G401 (cell line): ENCODE results near the gene CSN3. TPM values are rescaled to one million over a fixed set of nuclear protein-coding genes. Genes with fewer than 3 reads are reported as not detected.
"Not testable (repeated sequence)": the region's sequence is repeated elsewhere in the genome, so short reads cannot be mapped to it uniquely, and the experiment has no call there.

Experiments used
- DNase-seq: peaks from one replicate; pipeline ENCODE4 v3.0.0-alpha.2; 2015; ENCODE audit warnings: low spot score
- in situ Hi-C: cut with HindIII; loops from 2 replicates; pipeline ENCODE4 v1.10.0; 2016; ENCODE audit warnings: low sequenced_read_pairs, mixed read lengths
- total RNA-seq: library from RNA; depleted of rRNA; stranded (reverse); fragments of >200 nt; shearing (Covaris generic); gene quantifications from 2 replicates; pipeline ENCODE4 v1.2.3, GENCODE V29; 2014; rRNA removed

The CSN3 gene, protein sequence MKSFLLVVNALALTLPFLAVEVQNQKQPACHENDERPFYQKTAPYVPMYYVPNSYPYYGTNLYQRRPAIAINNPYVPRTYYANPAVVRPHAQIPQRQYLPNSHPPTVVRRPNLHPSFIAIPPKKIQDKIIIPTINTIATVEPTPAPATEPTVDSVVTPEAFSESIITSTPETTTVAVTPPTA
- not detected in 2 replicates for total RNA-seq

DNA sequence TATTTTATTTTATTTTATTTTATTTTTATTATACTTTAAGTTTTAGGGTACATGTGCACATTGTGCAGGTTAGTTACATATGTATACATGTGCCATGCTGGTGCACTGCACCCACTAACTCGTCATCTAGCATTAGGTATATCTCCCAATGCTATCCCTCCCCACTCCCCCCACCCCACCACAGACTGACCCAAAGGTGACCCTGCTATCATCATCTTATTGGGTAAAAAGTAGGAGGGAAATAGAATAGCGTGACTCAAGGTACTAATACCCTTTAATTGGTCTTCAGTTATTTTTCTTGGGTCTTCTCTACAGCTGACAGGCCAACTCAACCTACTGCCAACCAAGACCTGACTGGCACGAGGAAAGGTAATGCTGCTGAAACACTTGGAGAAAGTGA, at the start of gene CSN3:
Gene CSN3 (plus strand): TSS at position 301 of the 400 bp plus-strand sequence. CDS start 2,223 bp downstream, outside the sequence.
- DNase-seq, in situ Hi-C loops: not testable (repeated sequence)

DNA sequence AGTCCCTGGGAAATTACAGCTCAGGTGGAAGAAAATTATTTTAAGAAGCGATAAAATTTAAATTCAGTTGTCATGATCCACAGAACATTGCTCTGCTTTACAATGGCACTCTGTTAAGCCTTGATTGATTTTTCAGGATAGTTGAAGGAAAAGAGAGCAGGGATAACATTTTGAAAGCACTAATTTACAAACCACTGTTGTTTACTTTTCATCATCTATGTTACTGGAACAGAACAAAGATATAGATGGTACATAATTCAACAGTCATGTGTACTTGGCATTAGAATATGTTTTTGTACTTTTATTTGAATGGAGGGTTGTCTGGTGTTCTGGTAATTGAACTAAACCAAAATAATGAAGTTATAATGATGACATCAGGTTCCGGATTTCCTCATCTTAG, 49.5 kb upstream of the CSN3 start:
- in situ Hi-C loops, result no loop called here
- no peak for DNase-seq

DNA sequence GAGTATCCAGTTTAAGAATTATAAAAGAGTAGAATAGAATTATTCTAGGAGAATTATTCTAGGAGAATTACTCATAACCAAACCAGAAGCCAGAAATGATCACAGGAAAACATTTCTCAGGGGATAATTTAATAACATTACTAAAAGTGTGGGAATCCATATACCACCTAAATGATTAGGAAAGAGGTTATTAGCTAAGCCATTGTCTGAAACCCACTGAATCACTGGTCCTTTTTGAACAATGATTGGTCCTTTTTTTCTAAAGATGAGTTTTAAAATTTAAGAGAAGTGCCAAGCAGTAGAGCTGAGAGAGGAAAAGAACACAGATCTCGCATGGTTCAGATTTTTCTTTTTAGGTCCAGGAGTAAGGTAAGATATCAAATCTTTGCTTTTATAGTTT, 47.0 kb upstream of the CSN3 start, which contains the start of gene ODAM:
Gene ODAM (plus strand): TSS at position 301 of the 400 bp plus-strand sequence. CDS start 819 bp downstream, outside the sequence.
- DNase-seq, result no peak
- in situ Hi-C loops, result no loop called here

DNA sequence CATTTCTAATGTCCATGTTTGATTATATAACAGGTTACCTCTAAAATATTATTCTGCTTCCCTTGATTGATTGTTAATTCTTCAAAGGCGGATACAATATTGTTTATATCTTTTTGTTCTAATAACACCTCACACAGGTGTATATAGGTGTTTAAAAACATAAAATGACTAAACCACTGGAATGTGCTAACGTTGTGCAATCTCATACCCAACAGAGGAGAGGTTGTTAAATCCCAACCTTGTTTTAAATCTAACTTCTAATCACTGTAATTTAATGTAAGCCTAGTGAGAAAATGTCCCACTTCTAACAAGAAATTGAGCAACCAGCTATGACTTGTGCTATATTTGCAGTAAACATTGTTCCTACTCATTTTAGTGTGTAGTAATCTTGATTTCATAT, 45.5 kb upstream of the CSN3 start:
- no peak for DNase-seq
- in situ Hi-C loops, result no loop called here

DNA sequence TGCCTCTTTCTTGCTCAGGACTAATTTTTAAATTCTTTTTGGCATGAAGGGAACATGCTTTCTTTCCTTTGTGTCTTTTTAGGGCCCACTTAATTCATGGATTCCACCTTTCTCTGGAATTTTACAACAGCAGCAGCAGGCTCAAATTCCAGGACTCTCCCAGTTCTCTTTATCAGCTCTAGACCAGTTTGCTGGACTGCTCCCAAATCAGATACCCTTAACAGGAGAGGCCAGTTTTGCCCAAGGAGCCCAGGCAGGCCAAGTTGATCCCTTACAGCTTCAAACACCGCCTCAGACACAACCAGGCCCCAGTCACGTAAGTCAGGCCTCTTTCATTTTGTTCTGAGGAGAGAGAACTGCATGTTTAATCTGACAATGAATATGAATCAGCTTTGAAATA, 44.6 kb upstream of the CSN3 start:
- in situ Hi-C loops, result no loop called here
- no peak for DNase-seq

- in situ Hi-C loops, result no loop called here
- DNase-seq, result no peak
Measured at GRCh38 chr4:70203601-70204000, 38.8 kb upstream of the CSN3 start.

DNA sequence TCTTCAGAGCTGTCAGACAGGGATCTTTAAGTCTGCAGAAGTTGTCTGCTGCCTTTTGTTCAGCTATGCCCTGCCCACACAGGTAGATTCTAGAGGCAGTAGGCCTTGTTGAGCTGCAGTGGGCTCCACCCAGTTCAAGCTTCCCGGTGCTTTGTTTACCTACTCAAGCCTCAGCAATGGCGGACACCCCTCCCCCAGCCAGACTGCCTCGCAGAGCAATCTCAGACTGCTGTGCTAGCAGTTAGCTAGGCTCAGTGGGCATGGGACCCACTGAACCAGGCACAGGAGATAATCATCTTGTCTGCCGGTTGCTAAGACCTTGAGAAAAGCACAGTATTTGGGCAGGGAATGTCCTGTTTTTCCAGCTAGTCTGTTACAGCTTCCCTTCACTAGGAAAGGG, 29.6 kb upstream of the CSN3 start:
- DNase-seq, in situ Hi-C loops: not testable (repeated sequence)

GRCh38 chr4:70216109-70216508, 26.3 kb upstream of the CSN3 start:
- in situ Hi-C loops, DNase-seq: not testable (repeated sequence)

DNA sequence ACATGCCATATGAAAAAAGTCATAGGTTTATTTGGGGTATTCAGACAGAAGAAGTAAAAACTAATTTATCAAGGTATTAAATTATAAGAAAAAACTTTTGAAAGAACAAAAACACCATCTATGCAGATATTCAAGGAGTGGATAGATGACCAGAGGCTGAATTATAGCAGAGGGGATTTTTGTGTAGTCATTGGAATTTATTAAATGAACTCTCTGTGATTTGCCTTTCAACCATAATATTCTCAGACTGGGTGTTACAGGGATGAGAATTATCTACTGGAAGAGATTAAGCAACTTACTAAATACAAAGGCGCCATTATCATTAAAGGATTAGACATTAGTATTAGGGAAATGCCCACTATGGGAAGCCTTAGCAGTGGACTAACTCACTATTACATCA, 25.8 kb upstream of the CSN3 start:
- DNase-seq, in situ Hi-C loops: not testable (repeated sequence)

GRCh38 chr4:70221389-70221788, 21.0 kb upstream of the CSN3 start:
- in situ Hi-C loops, DNase-seq: not testable (repeated sequence)

DNA sequence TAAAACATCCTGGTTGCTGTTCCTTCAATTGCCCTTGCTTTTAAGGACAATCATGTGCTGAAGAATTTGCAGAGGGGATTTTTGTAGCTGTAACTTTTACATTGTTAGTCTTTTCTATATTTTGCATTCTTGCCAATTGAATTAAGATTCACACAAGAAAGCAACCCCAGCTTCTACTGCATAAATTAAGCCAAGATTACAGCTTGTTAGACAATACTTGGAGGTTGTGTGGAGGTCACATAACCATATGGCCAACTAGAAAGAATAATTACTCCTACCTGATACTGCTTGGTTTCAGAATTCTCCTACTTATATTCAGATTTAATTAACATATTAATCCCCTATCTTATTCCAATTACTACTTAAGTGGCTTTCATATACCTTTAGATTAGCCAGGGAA, 20.6 kb upstream of the CSN3 start:
- in situ Hi-C loops, DNase-seq: not testable (repeated sequence)

DNA sequence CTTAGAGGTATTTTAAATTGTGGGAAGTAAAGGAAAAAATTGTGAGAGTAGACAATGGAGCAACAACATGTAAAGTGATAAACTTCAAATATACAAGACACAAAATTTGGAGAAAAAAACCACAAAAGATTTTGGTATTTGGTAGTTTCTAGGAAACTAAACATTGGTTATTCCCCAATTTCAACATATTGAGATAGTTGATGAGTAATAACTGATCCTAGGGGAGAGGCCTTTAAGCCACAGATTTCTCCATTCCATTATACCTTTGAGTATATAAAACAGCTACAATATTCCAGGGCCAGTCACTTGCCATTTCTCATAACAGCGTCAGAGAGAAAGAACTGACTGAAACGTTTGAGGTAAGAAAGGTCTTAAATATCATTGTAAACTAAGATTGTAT, 16.6 kb upstream of the CSN3 start, which contains the start of gene FDCSP:
Gene FDCSP (plus strand): TSS at position 301 of the 400 bp plus-strand sequence. CDS start 5,071 bp downstream, outside the sequence.
- no peak for DNase-seq
- in situ Hi-C loops, result no loop called here

DNA sequence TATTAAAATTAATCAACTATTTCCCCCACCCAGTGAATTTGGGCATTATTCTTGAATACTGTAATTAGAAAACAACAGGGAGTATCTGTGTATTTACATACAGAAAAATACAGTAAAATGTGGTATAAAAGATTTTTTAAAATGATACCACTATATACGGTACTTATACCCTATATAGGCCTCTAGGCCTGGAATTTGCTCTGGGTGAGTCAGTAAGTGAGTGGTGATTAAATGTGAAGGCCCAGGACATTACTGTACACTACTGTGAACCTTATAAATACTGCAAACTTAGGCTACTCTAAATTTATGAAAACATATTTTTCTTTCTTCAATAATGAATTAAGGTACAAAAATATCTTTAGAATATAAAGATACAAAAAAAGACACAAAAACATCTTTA, 6.3 kb upstream of the CSN3 start:
- no peak for DNase-seq
- in situ Hi-C loops, result no loop called here

DNA sequence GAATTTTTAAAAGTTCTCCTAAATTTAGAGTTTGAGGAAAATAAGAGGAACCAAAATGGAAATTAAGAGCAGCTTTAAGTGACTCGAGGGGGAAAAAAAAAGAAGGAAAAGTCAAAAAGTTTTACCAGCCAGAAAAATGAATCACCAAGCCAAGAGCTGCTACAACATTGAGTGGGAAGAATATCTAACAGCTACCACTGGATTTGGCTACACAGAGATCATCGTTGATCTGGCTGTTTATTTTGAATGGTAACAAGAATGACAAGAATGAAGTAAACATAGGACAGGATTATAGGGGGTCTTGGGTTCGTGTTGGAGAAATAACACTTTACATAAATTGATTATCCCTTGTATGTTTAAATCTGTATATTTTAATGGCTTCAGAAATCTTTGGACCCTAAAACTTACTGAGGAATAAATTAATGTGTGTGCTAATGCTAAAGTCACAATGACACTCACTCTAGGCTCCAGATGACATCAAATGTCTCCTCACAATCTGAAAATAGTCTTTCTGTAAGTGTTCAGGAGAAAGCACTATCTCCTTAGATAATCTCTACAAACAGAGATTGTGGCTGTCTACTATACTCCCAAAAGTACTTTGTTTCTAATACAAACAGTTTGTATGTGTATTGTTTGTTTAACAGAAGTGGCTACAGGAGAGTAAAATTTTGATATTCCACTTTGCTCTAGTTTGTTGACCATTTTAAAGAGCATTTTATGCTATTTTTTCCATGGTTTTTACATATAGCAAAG, 3.1 kb upstream of the CSN3 start:
- DNase-seq, result no peak
- in situ Hi-C loops, result no loop called here

DNA sequence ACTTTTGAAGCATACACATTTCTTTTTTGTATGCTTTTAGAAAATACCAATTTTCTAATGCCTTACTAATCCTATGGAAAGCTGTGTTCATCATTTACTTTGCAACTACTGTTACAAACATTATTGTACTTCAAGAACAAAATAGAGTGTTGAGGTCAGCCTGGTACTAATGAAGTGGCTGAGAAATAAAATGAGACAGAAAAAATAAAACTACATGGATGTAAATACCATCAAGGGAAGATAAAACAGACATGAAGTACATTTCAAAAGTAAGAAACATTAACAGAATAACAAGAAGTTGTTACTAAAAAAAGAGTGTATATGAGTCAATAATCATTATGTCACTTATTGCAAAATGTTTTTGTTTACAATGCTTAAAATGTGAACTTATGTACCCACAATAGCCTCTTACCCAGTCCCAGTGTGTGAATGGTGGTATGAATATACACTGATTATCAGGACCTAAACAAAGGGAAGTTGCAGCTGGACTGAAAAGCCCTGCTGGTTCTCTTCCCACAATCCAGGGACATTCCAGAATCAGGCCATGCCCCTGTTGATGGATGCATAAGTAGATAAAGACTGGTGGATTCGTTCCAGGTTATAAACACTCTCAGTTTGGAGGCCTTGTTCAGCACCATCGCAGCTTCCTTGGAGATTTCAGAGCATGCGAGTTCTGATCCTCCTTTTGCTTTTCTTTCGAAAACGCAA, 2.4 kb upstream of the CSN3 start:
- no peak for DNase-seq
- in situ Hi-C loops, result no loop called here

DNA sequence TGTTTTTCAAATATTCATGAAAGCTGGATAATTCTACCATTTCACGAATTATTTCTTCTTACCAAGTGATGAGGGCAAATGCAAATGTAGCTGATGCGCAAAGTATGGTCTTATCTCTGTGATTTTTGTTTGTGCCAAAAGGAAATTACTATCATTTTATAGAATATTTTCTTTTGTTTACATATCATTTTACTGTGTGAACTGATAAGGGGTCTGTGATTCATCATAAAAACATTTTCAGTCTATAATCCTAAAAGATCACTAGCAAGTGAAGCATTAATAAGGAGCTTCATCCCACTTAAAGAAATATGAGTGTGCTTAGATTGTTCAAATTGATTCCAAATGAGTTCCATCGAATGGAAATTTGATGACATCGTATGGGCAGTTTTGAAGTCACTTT, 694 bp downstream of the CSN3 start:
- no peak for DNase-seq
- in situ Hi-C loops, result no loop called here

- no peak for DNase-seq
- in situ Hi-C loops, result no loop called here
Measured at GRCh38 chr4:70251250-70251944, 9.0 kb downstream of the CSN3 start.

GRCh38 chr4:70251945-70252277, 9.5 kb downstream of the CSN3 start:
- DNase-seq, result no peak
- in situ Hi-C loops, result no loop called here

DNA sequence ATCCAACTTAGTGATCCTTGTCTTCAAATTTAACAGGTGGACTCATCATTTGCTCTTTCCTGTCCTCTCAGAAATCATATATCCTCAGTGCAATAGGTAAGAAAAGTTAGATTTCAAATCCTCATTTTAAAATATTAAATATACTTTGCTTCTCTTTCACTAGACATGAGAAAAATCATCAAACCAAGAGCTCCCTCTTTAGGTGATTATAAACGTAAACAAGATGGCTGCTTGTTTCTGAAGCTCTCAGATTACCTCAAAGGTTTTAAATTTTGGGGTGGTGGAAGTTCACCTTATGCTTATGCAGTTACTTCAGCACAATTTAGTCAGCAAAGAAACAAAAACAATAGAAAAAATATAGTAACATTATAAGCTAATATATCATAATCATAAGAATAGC, 27.3 kb downstream of the CSN3 start:
- in situ Hi-C loops, result no loop called here
- DNase-seq, result no peak

GRCh38 chr4:70277121-70277520, 34.7 kb downstream of the CSN3 start:
- in situ Hi-C loops, result no loop called here
- DNase-seq, result no peak
